Ectodermal cell (in vitro differentiated cells): ENCODE measurements around the gene PDGFC.

ENCODE experiments used
- H3K27ac ChIP-seq: 2 replicates; pipeline ENCODE4 v1.7.0; 2013; ENCODE audit warnings: mild to moderate bottlenecking, low read depth, low read length; ENCODE audit not compliant: insufficient read depth, poor library complexity, severe bottlenecking
- H3K27me3 ChIP-seq: 2 replicates; pipeline ENCODE4 v1.7.0; 2013; ENCODE audit warnings: mild to moderate bottlenecking, low read length; ENCODE audit not compliant: insufficient read depth, control insufficient read depth, poor library complexity, severe bottlenecking
- H3K36me3 ChIP-seq: one replicate; pipeline ENCODE4 v1.7.0; 2013; ENCODE audit warnings: low read length; ENCODE audit not compliant: control insufficient read depth, insufficient read depth
- H3K4me1 ChIP-seq: one replicate; pipeline ENCODE4 v1.7.0; 2013; ENCODE audit warnings: low read length; ENCODE audit not compliant: control insufficient read depth, insufficient read depth
- H3K4me3 ChIP-seq: 2 replicates; pipeline ENCODE4 v1.7.0; 2013; ENCODE audit warnings: low read depth, low read length, control low read depth; ENCODE audit not compliant: insufficient read depth
- H3K9me3 ChIP-seq: 2 replicates; pipeline ENCODE4 v1.7.0; 2013; ENCODE audit warnings: mild to moderate bottlenecking, low read length, moderate library complexity; ENCODE audit not compliant: control insufficient read depth
- WGBS, 2 experiments: methylation state at CpG; one replicate each; pipeline ENCODE4 v1.1.7; 2013; ENCODE audit warnings: missing lambda C conversion rate in 2 of 2; 5-methylcytosine and 5-hydroxymethylcytosine counted together

Gene PDGFC

GRCh38 chr4:157005193-157005592, 33.6 kb upstream of the PDGFC start:
- Histone ChIP-seq H3K9me3 (no peaks in the 10 kb centered on the region), H3K4me1 (no peaks in the 10 kb centered on the region), H3K27ac (no peak overlapping the region), H3K27me3 (no peaks in the 10 kb centered on the region), H3K4me3 (no peak overlapping the region), H3K36me3 (no peaks in the 10 kb centered on the region)
- 88 to 89% methylated on average over 2 of the region's 2 CpGs for WGBS, 2 experiments

- Histone ChIP-seq H3K4me1 (no peaks in the 10 kb centered on the region), H3K36me3 (no peaks in the 10 kb centered on the region), H3K27ac (no peak overlapping the region), H3K27me3 (no peaks in the 10 kb centered on the region), H3K9me3 (no peaks in the 10 kb centered on the region), H3K4me3 (no peak overlapping the region)
- 70 to 100% methylated on average over 3 to 4 of the region's 5 CpGs for WGBS, 2 experiments
These were observed 32.9 kb upstream of the PDGFC start for GRCh38 chr4:157004279-157005161.

- H3K4me1 ChIP-seq: no peaks in the 10 kb centered on the region
- 58 to 83% methylated on average over 2 of the region's 2 CpGs for WGBS, 2 experiments
- H3K4me3 ChIP-seq: no peak overlapping the region
These were observed 27.5 kb upstream of the PDGFC start for GRCh38 chr4:156999175-156999517.

GRCh38 chr4:156998500-156999174, 27.0 kb upstream of the PDGFC start:
- 85 to 88% methylated on average over 1 of the region's 1 CpG for WGBS, 2 experiments
- no peak overlapping the region for H3K27ac ChIP-seq

More at GRCh38 chr4:156999175-156999517, 27.5 kb upstream of the PDGFC start:
- H3K27me3 ChIP-seq: no peaks in the 10 kb centered on the region
- no peak overlapping the region for H3K27ac ChIP-seq
- H3K36me3 ChIP-seq: no peaks in the 10 kb centered on the region
- H3K9me3 ChIP-seq: no peaks in the 10 kb centered on the region

GRCh38 chr4:156992943-156993342, 21.3 kb upstream of the PDGFC start:
- WGBS, 2 experiments: 92 to 94% methylated on average over 2 of the region's 2 CpGs
- H3K27me3 ChIP-seq: no peaks in the 10 kb centered on the region
- no peaks in the 10 kb centered on the region for H3K36me3 ChIP-seq
- H3K9me3 ChIP-seq: no peaks in the 10 kb centered on the region
- H3K4me1 ChIP-seq: no peaks in the 10 kb centered on the region
- no peak overlapping the region for H3K27ac ChIP-seq
- no peak overlapping the region for H3K4me3 ChIP-seq

More at GRCh38 chr4:156998500-156999174, 27.0 kb upstream of the PDGFC start:
- H3K27me3 ChIP-seq: no peaks in the 10 kb centered on the region
- no peaks in the 10 kb centered on the region for H3K36me3 ChIP-seq
- H3K4me3 ChIP-seq: no peak overlapping the region
- H3K4me1 ChIP-seq: no peaks in the 10 kb centered on the region
- no peaks in the 10 kb centered on the region for H3K9me3 ChIP-seq

- WGBS, 2 experiments: 94 to 96% methylated on average over 3 of the region's 3 CpGs
- no peaks in the 10 kb centered on the region for H3K9me3 ChIP-seq
- H3K36me3 ChIP-seq: no peaks in the 10 kb centered on the region
- H3K4me3 ChIP-seq: no peak overlapping the region
- H3K27ac ChIP-seq: no peak overlapping the region
- H3K4me1 ChIP-seq: no peaks in the 10 kb centered on the region
- no peaks in the 10 kb centered on the region for H3K27me3 ChIP-seq
These were observed 19.6 kb upstream of the PDGFC start for GRCh38 chr4:156991161-156991560.

- no peaks in the 10 kb centered on the region for H3K4me1 ChIP-seq
- no CpG with 5 or more reads among the region's 1 CpG for WGBS, 2 experiments
- H3K9me3 ChIP-seq: no peaks in the 10 kb centered on the region
- H3K4me3 ChIP-seq: no peak overlapping the region
- H3K36me3 ChIP-seq: no peaks in the 10 kb centered on the region
- H3K27ac ChIP-seq: no peak overlapping the region
- H3K27me3 ChIP-seq: no peaks in the 10 kb centered on the region
These were observed 11.8 kb upstream of the PDGFC start for GRCh38 chr4:156983366-156983765.

GRCh38 chr4:156981262-156981769, 9.7 kb upstream of the PDGFC start:
- Histone ChIP-seq H3K4me1 (peaks cover 3% of the 10 kb centered on the region), H3K27me3 (no peaks in the 10 kb centered on the region), H3K9me3 (no peaks in the 10 kb centered on the region), H3K36me3 (no peaks in the 10 kb centered on the region), H3K27ac (no peak overlapping the region), H3K4me3 (no peak overlapping the region)
- WGBS, 2 experiments: 90 to 93% methylated on average over 2 to 3 of the region's 3 CpGs

GRCh38 chr4:156977435-156978160, 6.0 kb upstream of the PDGFC start:
- Histone ChIP-seq H3K4me3 (no peak overlapping the region), H3K9me3 (no peaks in the 10 kb centered on the region), H3K4me1 (peaks cover 3% of the 10 kb centered on the region), H3K36me3 (no peaks in the 10 kb centered on the region), H3K27ac (no peak overlapping the region), H3K27me3 (peaks cover under 1% of the 10 kb centered on the region)
- WGBS, 2 experiments: 76 to 79% methylated on average over 6 of the region's 6 CpGs

- Histone ChIP-seq H3K9me3 (no peaks in the 10 kb centered on the region), H3K27ac (no peak overlapping the region), H3K27me3 (peaks cover 7% of the 10 kb centered on the region), H3K4me1 (peaks cover 3% of the 10 kb centered on the region), H3K36me3 (no peaks in the 10 kb centered on the region), H3K4me3 (no peak overlapping the region)
- WGBS, 2 experiments: 100% methylated on average over 2 of the region's 2 CpGs; no CpG with 5 or more reads in 1 of the 2 experiments
These were observed 4.5 kb upstream of the PDGFC start for GRCh38 chr4:156976147-156976546.
